Activated CD8-positive, alpha-beta T cell treated with anti-CD3 and anti-CD28 coated beads, Interleukin-2, amount 10 ng/mL, durations not matched to agents 7 days and 5 days (primary cell): ENCODE measurements around the gene MEP1B. TPM values are rescaled to one million over a fixed set of nuclear protein-coding genes. Genes with fewer than 3 reads are reported as not detected.
"Not testable (repeated sequence)": the region's sequence is repeated elsewhere in the genome, so short reads cannot be mapped to it uniquely, and the experiment has no call there.

ENCODE experiments used
- ATAC-seq: fragments of 150-1000 bp; cut with Tn5 transposase; one replicate; pipeline ENCODE4 v1.10.0; 2021; ENCODE audit warnings: moderate library complexity
- CTCF ChIA-PET: fragments of 350-600 bp; sonication (Branson Sonifier 250); formaldehyde crosslinking; loops from one replicate; lab custom pipeline; 2021; ENCODE audit warnings: antibody characterized with exemption; lab: Charles Lee
- POLR2A ChIA-PET: fragments of 350-600 bp; sonication (Branson Sonifier 250); formaldehyde crosslinking; loops from one replicate; lab custom pipeline; 2021; ENCODE audit warnings: antibody characterized with exemption; lab: Charles Lee
- DNase-seq: peaks from one replicate; pipeline ENCODE4 v3.0.0-alpha.2; 2020
- H3K27ac Mint-ChIP-seq: one replicate; pipeline ENCODE4 v1.8.0; 2021; ENCODE audit warnings: mild to moderate bottlenecking, mixed read lengths
- H3K27me3 Mint-ChIP-seq: one replicate; pipeline ENCODE4 v1.8.0; 2021; ENCODE audit warnings: low read depth, mixed read lengths
- H3K36me3 Mint-ChIP-seq: one replicate; pipeline ENCODE4 v1.8.0; 2021; ENCODE audit warnings: low read depth, mixed read lengths
- H3K4me1 Mint-ChIP-seq: one replicate; pipeline ENCODE4 v1.8.0; 2021; ENCODE audit warnings: low read depth, mixed read lengths
- H3K4me3 Mint-ChIP-seq: one replicate; pipeline ENCODE4 v1.8.0; 2021; ENCODE audit warnings: mild to moderate bottlenecking, mixed read lengths
- H3K9me3 Mint-ChIP-seq: one replicate; pipeline ENCODE4 v1.8.0; 2022; ENCODE audit warnings: mixed read lengths; ENCODE audit not compliant: insufficient read depth
- total RNA-seq, 2 experiments: library from RNA; stranded (reverse); gene quantifications; one replicate each; pipeline ENCODE4 v1.2.3, GENCODE V29; 2021

Gene MEP1B
- total RNA-seq, 2 experiments from 2014 or later, result not detected

DNA sequence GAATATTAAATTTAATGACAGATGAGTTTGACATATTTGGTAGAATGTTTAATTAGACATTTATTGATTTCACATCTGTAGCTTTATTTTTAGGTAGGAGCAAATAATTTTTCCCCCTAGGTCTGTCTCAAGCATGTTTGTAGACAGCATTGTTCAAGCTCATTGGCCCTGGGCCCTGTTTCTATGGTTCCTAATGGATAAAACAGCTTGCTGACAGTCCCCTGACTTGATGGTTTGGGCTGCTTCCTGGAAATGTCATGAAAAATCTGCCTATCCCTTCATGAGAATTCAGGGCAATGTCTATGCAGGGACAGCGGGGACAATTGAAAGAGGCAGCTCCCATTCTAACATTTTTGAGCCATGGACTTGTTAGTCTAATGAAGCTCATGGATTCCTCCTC is 14.6 kb upstream of the MEP1B start:
- DNase-seq, result no peak
- ChIA-PET CTCF (interaction anchor here (1.7 kb wide), 1 partner anchor 17 kb away, joined by 3 read pairs; no protein-coding TSS in a partner anchor), POLR2A (no interaction called here)
- Mint-ChIP-seq H3K27ac (no peak overlapping the region), H3K4me1 (no peaks in the 10 kb centered on the region), H3K27me3 (peaks cover 3% of the 10 kb centered on the region), H3K36me3 (no peaks in the 10 kb centered on the region), H3K9me3 (no peaks in the 10 kb centered on the region), H3K4me3 (no peak overlapping the region)
- no peak for ATAC-seq

DNA sequence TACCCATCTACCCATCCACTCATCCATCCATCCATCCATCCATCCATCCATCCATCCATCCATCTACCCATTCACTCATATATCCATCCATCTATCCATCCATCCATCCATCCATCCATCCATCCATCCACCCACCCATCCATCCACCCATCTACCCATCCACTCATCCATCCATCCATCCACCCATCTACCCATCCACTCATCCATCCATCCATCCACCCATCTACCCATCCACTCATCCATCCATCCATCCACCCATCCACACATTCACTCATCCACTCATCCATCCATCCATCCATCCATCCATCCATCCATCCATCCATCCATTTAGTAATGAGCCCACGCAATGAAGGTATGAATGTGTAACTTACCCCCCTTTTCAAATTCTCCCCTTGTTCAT is 13.1 kb upstream of the MEP1B start:
- H3K4me1 Mint-ChIP-seq, POLR2A ChIA-PET, DNase-seq, ATAC-seq, H3K36me3 Mint-ChIP-seq, CTCF ChIA-PET, H3K27me3 Mint-ChIP-seq, H3K27ac Mint-ChIP-seq, H3K9me3 Mint-ChIP-seq, H3K4me3 Mint-ChIP-seq: not testable (repeated sequence)

DNA sequence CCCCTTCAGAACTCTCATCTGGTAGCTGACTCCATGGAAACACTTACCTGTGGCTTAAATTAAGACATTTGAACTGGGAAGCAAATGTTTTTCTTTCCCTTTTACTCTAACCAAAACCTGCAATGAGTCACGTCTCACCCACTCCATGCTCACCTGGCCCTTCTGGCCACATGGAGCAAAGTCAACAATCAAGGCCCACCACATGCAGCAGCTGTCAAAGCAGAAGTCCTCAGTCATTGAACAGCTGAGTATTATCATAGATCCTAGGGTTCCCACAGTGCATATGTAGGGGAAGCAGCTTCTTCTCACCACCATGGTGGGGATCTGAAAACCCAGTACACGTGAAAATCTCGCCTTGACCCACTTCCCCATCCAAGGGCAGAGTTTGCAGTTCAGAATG is 12.3 kb upstream of the MEP1B start:
- Mint-ChIP-seq H3K27me3 (no peaks in the 10 kb centered on the region), H3K4me3 (no peak overlapping the region), H3K36me3 (no peaks in the 10 kb centered on the region), H3K9me3 (no peaks in the 10 kb centered on the region), H3K4me1 (no peaks in the 10 kb centered on the region), H3K27ac (no peak overlapping the region)
- ATAC-seq (no peak), DNase-seq (no peak)
- ChIA-PET POLR2A (no interaction called here), CTCF (interaction anchor here (0.6 kb wide), 1 partner anchor 20 kb away, joined by 3 read pairs; no protein-coding TSS in a partner anchor)

DNA sequence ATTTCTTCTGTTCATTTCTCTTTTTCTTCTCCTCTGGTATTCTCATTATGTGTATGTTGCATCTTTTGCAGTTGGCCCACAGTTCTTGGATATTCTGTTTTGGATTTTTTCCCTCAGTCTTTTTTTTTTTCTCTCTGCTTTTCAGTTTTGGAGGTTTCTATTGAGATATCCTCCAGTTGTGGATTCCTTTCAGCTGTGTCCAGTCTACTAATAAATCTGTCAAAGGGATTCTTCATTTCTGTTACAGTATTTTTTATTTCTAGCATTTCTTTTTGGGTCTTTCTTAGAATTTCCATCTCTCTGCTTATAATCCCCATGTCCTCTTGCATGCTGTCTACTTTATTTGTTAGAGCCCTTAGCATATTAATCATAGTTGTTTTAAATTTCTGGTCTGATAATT is 6.3 kb upstream of the MEP1B start:
- no peak overlapping the region for H3K4me3 Mint-ChIP-seq
- no peaks in the 10 kb centered on the region for H3K9me3 Mint-ChIP-seq
- DNase-seq (no peak), ATAC-seq (no peak)
- no peak overlapping the region for H3K27ac Mint-ChIP-seq
- no peaks in the 10 kb centered on the region for H3K27me3 Mint-ChIP-seq
- POLR2A ChIA-PET, result no interaction called here
- no peaks in the 10 kb centered on the region for H3K36me3 Mint-ChIP-seq
- H3K4me1 Mint-ChIP-seq, result no peaks in the 10 kb centered on the region
- CTCF ChIA-PET, result no interaction called here

DNA sequence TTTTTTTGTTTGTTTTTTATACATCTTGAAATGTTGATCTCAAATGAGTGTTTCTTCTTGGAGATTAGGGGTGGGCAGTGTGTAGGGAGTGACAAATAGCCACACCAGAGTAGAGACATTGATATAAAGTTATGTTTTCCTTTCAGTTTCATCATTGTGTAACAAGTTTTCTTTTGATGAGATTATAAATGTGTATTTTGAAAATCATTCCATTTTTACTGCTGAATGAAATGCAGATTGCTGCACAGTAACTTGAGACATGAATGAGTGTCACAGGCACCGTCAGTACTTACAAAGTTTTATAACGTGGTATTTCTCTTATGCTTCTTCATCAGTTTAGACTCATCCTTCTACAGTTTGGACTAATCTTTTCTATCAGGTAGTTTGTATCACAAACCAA is 370 bp downstream of the MEP1B start:
- Mint-ChIP-seq H3K36me3 (no peaks in the 10 kb centered on the region), H3K9me3 (no peaks in the 10 kb centered on the region), H3K27ac (no peak overlapping the region), H3K4me3 (no peak overlapping the region), H3K27me3 (no peaks in the 10 kb centered on the region), H3K4me1 (no peaks in the 10 kb centered on the region)
- no peak for DNase-seq
- POLR2A ChIA-PET, result no interaction called here
- ATAC-seq, result no peak
- CTCF ChIA-PET, result interaction anchor here (1.2 kb wide), 1 partner anchor 32 kb away, joined by 3 read pairs; no protein-coding TSS in a partner anchor

DNA sequence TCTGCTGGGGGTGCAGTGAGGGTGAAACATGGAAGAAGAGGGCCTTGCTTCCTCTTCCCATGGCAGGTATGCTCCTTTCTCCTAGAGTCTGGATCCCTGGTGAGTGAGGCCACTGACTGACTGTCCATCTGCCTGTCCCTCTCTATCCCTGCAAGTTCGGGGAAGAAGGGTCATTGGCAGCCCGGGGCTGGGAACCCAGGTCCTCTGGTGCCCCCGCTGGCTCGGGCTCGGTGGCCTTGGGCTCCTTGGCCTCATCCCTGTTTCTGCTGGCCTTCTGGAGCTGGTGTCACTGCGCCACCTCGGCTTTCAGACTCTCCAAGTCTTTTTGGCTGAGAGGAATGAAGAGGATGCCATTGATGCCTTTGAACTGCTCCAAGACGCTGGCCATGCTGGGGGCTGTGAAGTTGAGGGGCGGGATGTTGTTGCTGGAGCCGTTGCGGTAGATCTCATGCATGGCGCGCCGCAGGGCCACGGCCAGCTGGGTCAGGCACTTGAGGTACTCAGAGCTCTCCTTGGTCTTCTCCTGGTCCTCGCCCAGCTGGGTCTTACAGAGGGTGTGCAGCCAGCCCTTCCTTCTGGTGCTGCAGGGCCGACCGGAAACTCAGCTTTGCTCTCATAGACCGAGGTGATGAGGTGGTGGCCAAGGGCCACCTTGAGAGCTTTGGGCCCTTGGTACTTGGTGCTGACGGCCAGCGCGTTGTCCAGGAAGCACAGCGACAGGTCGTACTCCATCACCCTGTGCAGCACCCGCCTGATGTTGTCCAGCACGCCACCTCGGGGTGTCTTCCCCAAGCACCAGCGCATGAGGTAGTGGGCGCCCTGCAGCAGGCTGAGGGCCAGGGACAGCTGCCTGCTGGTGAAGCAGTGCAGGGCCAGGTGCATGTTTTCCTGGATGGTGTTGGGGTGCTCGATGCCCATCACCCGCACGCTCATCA is 6.3 kb downstream of the MEP1B start:
- H3K27me3 Mint-ChIP-seq, result no peaks in the 10 kb centered on the region
- no peaks in the 10 kb centered on the region for H3K36me3 Mint-ChIP-seq
- ATAC-seq (no peak), DNase-seq (no peak)
- ChIA-PET CTCF (no interaction called here), POLR2A (no interaction called here)
- H3K9me3 Mint-ChIP-seq, result no peaks in the 10 kb centered on the region
- H3K27ac Mint-ChIP-seq, result no peak overlapping the region
- no peak overlapping the region for H3K4me3 Mint-ChIP-seq
- no peaks in the 10 kb centered on the region for H3K4me1 Mint-ChIP-seq

DNA sequence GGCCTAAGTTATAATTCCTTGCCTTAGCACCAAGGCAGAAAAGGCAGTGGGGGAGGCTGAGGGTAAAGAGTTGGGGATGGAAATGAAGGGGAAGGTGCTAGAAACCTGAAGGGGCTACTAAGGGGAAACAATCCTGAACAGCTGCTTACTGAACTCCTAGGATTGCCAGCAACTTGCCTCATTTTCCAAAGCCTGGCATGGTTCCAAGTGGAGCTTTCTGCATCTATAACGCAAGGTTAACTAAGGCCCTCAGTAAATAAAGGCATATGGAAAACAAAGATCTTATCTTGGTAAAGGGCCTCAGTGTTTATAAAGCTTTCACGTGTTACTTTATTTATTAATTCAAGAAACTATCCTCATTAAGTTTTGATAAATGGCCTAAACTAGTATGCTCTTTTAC is 10.9 kb downstream of the MEP1B start:
- CTCF ChIA-PET, result no interaction called here

DNA sequence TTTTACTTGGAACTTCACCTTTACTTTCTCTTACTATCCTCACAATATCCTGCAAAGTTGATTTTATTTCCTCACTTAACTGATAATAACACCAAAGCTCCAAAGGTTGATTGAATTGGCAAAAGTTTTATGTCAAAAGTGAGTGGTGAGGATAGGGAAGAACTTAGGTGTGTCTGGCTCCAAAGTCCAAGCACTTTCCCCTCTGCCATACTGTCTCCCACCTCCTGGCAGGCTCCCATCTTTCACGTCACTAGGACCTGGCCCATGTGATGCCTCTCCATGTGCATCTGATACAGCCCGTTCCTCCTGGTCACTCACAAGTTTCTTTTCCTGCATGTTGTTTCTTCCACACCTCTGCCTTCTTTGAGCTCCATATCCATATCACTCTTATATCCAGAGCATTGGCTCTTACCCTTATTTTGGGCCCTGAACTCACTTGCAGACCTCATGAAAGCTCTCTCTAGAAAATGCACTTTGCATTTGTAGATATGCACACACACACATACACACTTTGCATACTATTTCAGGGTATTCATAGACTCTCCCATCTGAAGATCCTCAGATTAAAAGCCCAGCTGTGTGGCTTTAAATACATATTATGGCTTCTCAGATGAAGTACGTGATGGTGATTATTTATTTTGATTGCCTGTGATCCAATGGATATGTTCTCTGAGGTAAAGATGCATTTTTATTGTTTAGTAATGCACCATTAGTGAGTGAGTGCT is 12.3 kb downstream of the MEP1B start:
- H3K4me1 Mint-ChIP-seq, result no peaks in the 10 kb centered on the region
- POLR2A ChIA-PET, result no interaction called here
- ATAC-seq (no peak), DNase-seq (no peak)
- H3K4me3 Mint-ChIP-seq, result no peak overlapping the region
- H3K27ac Mint-ChIP-seq, result no peak overlapping the region
- H3K36me3 Mint-ChIP-seq, result no peaks in the 10 kb centered on the region
- H3K27me3 Mint-ChIP-seq, result no peaks in the 10 kb centered on the region
- CTCF ChIA-PET, result no interaction called here
- no peaks in the 10 kb centered on the region for H3K9me3 Mint-ChIP-seq

More for the DNA sequence above, 10.9 kb downstream of the MEP1B start:
- Mint-ChIP-seq H3K9me3 (no peaks in the 10 kb centered on the region), H3K4me3 (no peak overlapping the region), H3K27me3 (no peaks in the 10 kb centered on the region), H3K36me3 (no peaks in the 10 kb centered on the region), H3K4me1 (no peaks in the 10 kb centered on the region), H3K27ac (no peak overlapping the region)
- DNase-seq (no peak), ATAC-seq (no peak)
- POLR2A ChIA-PET, result no interaction called here

DNA sequence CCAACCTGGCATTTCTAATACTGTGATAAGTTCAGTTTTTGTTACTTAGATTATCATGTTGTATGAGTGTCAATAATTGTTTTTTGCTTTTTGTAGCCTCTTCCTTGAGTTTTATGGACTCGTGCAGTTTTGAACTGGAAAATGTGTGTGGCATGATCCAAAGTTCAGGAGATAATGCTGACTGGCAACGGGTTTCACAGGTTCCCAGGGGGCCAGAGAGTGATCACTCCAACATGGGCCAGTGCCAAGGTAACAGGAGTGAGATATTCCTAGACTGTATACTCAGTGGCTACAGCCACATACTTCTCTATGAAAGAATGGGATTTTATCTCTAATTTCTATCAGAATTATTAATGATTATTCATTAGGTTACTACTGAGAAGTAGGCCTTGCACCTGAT is 18.2 kb downstream of the MEP1B start:
- H3K27me3 Mint-ChIP-seq, result no peaks in the 10 kb centered on the region
- ChIA-PET CTCF (no interaction called here), POLR2A (no interaction called here)
- H3K27ac Mint-ChIP-seq, result no peak overlapping the region
- H3K9me3 Mint-ChIP-seq, result no peaks in the 10 kb centered on the region
- no peaks in the 10 kb centered on the region for H3K4me1 Mint-ChIP-seq
- DNase-seq (no peak), ATAC-seq (no peak)
- H3K36me3 Mint-ChIP-seq, result no peaks in the 10 kb centered on the region
- no peak overlapping the region for H3K4me3 Mint-ChIP-seq

DNA sequence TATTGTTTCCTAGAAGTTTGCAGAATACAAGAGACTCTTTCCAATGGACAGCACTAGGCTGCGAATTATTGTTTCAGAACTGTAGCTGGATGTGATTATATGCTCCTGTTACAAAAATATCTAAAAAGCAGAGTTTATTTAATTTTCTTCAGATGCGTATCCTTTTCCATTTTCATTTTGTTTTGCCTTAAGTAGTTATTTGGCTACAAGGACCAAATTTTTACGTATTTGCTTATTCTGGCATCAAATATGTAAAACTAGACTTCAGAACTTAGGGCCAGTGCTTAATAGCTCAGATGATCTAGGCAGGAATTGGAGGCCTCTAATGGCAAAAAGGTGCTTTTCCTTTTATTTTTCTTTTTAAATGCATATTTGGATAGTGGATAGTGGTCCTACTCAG is 18.7 kb downstream of the MEP1B start:
- H3K9me3 Mint-ChIP-seq, result no peaks in the 10 kb centered on the region
- no peak overlapping the region for H3K4me3 Mint-ChIP-seq
- no peaks in the 10 kb centered on the region for H3K4me1 Mint-ChIP-seq
- POLR2A ChIA-PET, result no interaction called here
- no peaks in the 10 kb centered on the region for H3K36me3 Mint-ChIP-seq
- no peaks in the 10 kb centered on the region for H3K27me3 Mint-ChIP-seq
- ATAC-seq (no peak), DNase-seq (no peak)
- H3K27ac Mint-ChIP-seq, result no peak overlapping the region
- CTCF ChIA-PET, result no interaction called here

DNA sequence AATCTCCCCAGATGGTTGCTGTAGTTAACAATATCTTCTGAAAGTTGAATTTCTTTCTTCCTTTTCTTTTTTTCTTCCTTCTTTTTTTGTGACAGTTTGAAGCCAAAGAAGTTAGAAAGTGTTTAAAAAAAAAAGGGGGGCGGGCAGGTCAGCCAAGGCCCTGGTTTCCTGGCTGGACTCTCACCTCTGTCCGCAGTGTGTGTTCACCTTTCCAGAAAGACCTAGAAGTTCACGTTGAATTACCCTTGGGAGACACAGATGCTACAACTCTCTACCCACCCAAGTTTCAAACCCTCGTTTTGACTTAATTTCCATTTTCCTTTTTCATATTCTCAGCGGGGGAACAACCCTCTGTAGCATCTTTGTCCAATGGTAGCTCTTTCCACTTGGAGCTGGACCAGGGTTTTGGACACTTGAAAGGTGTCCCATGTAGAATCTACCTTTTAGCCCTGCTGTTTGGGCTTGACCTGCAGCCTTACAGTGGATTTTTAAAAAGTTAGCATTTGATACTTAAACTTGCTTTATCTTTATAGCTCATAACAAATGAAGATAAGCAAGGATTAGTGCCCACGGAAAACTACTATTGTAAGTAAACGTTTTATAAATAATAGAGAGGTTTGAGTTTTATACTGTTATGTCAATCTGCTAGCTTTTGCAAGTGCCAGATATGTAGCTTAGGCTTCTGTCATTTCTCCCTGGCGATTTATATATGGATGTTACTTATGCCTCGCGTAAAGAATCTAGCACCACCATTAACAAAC is 20.0 kb downstream of the MEP1B start:
- POLR2A ChIA-PET, result no interaction called here
- CTCF ChIA-PET, result no interaction called here

More for the DNA sequence above, 20.0 kb downstream of the MEP1B start:
- no peak overlapping the region for H3K27ac Mint-ChIP-seq
- no peak for ATAC-seq
- DNase-seq, result no peak
- no peaks in the 10 kb centered on the region for H3K4me1 Mint-ChIP-seq
- no peaks in the 10 kb centered on the region for H3K27me3 Mint-ChIP-seq
- H3K4me3 Mint-ChIP-seq, result no peak overlapping the region
- H3K9me3 Mint-ChIP-seq, result no peaks in the 10 kb centered on the region
- no peaks in the 10 kb centered on the region for H3K36me3 Mint-ChIP-seq
